Astrocyte of the spinal cord (primary cell): ENCODE data around the gene RAB10.
"Not testable (repeated sequence)": the region's sequence is repeated elsewhere in the genome, so short reads cannot be mapped to it uniquely, and the experiment has no call there.

ENCODE experiments used
- DNase-seq: peaks from one replicate; pipeline ENCODE4 v3.0.0; 2011; ENCODE audit warnings: low read depth, low spot score
- H3K4me3 ChIP-seq: 2 replicates; pipeline ENCODE4 v1.5.1; 2011; ENCODE audit warnings: low read depth, mild to moderate bottlenecking, low read length, moderate library complexity
- CTCF ChIP-seq: IDR thresholded peaks from 2 replicates; pipeline ENCODE4 v1.5.1; 2012; ENCODE audit warnings: low read depth, mild to moderate bottlenecking, low read length, inconsistent platforms
- in situ Hi-C: cut with HindIII; loops from 2 replicates; pipeline ENCODE4 v1.10.0; 2017; ENCODE audit warnings: low sequenced_read_pairs

The RAB10 gene

GRCh38 chr2:26086155-26086637, 52.3 kb downstream of the RAB10 start:
- peak; percentile 94 for DNase-seq

GRCh38 chr2:26086779-26087178, 52.9 kb downstream of the RAB10 start:
- TF ChIP-seq CTCF: no peak
- no peak for DNase-seq
- in situ Hi-C loops: no loop called here
- H3K4me3 ChIP-seq: no peak overlapping the region

More at GRCh38 chr2:26086155-26086637, 52.3 kb downstream of the RAB10 start:
- no peak overlapping the region for H3K4me3 ChIP-seq
- in situ Hi-C loops: no loop called here
- no peak for TF ChIP-seq CTCF

- in situ Hi-C loops: no loop called here
- TF ChIP-seq CTCF: peak; percentile 81
- DNase-seq: peak; percentile 32
- H3K4me3 ChIP-seq: no peak overlapping the region
Measured at GRCh38 chr2:26088038-26088643, 54.3 kb downstream of the RAB10 start.

DNA sequence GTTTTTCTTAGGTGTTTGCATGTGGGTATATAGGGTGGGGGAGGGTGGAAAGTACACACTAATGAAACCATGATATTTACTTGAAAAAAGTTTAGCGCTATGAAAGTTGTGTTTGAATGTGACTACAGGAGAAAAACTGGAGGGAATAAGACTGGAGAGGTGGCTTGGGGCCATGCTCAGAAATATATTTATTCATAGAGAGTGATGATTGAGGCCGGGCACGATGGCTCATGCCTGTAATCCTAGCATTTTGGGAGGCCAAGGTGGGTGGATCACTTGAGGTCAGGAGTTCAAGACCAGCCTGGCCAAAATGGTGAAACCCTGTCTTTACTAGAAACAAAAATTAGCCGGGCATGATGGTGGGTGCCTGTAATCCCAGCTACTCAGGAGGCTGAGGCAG, 55.0 kb downstream of the RAB10 start:
- H3K4me3 ChIP-seq, DNase-seq, in situ Hi-C loops: not testable (repeated sequence)

GRCh38 chr2:26089337-26089736, 55.5 kb downstream of the RAB10 start:
- in situ Hi-C loops: no loop called here
- TF ChIP-seq CTCF: no peak

DNA sequence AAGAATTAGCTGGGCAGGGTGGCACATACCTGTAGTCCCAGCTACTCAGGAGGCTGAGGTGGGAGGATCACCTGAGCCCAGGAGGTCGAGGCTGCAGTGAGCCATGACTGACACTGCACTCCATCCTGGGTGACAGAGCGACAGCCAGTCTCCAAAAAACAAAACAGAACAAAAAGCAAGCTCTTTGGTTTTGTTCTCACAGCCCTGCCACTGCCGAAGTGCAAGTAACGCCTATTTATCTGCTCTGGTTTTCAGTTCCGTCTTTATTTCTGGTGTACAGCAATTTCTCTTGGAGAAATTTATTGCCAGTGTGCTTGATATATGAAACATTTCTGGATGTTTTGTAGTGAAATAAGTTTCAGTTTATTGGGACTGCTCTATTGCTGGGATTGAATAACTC, 61.9 kb downstream of the RAB10 start:
- no peak overlapping the region for H3K4me3 ChIP-seq
- TF ChIP-seq CTCF: no peak
- in situ Hi-C loops: no loop called here
- DNase-seq: no peak

More at GRCh38 chr2:26089337-26089736, 55.5 kb downstream of the RAB10 start:
- no peak for DNase-seq
- H3K4me3 ChIP-seq: no peak overlapping the region

GRCh38 chr2:26099933-26100332, 66.0 kb downstream of the RAB10 start:
- no peak for TF ChIP-seq CTCF
- DNase-seq: no peak
- no peak overlapping the region for H3K4me3 ChIP-seq
- in situ Hi-C loops: no loop called here
